OCI-LY7 (cell line): ENCODE results near the gene ENDOG.

Experiments used
- EZH2phosphoT487 ChIP-seq: fragments of 200-600 bp; sonication (generic); IDR thresholded peaks from 2 replicates; pipeline ENCODE4 v1.6.1; 2018; ENCODE audit warnings: low read depth, borderline replicate concordance, mild to moderate bottlenecking, mixed run types, antibody characterized with exemption, low read length, moderate library complexity, mixed read lengths
- TF ChIP-seq, protein P1 (sequence below): fragments of 200-600 bp; sonication (generic); conservative IDR thresholded peaks from 2 replicates; pipeline ENCODE4 v1.5.1; 2014; ENCODE audit warnings: mild to moderate bottlenecking, antibody characterized with exemption, low read length, moderate library complexity, mixed read lengths

DNA sequence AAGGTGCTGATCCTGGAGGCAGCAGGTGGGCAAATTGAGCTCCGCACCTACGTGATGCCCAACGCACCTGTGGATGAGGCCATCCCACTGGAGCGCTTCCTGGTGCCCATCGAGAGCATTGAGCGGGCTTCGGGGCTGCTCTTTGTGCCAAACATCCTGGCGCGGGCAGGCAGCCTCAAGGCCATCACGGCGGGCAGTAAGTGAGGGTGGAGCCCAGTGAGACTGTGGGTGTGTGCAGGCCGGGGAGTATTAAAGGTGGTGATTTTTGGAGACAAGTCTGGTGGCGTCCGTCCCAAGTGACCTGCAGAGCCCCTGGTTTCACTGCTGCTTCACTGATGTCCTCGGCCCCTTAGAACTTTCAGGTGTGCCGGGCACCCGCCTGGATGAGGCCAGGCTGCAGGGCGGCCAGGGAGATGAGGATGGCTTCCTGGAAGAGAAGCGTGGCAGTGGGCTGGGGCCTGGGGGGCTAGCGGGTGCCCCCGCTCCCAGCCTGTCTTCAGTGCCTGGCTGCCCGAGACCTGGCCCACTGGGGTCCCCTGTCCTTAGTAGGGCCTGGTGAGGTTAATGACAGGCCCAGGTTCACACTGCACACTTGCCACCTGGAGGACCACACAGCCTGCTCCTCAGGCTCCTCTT, 4.2 kb downstream of the ENDOG start:
- TF ChIP-seq, protein P1, sequence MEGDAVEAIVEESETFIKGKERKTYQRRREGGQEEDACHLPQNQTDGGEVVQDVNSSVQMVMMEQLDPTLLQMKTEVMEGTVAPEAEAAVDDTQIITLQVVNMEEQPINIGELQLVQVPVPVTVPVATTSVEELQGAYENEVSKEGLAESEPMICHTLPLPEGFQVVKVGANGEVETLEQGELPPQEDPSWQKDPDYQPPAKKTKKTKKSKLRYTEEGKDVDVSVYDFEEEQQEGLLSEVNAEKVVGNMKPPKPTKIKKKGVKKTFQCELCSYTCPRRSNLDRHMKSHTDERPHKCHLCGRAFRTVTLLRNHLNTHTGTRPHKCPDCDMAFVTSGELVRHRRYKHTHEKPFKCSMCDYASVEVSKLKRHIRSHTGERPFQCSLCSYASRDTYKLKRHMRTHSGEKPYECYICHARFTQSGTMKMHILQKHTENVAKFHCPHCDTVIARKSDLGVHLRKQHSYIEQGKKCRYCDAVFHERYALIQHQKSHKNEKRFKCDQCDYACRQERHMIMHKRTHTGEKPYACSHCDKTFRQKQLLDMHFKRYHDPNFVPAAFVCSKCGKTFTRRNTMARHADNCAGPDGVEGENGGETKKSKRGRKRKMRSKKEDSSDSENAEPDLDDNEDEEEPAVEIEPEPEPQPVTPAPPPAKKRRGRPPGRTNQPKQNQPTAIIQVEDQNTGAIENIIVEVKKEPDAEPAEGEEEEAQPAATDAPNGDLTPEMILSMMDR = no peak
- no peak for TF ChIP-seq EZH2phosphoT487
